ENCODE data around the gene MED4. TPM values are rescaled to one million over a fixed set of nuclear protein-coding genes. Genes with fewer than 3 reads are reported as not detected.

Gene MED4
- total RNA-seq, 1 experiment from 2014 or later, result 46.9 TPM

DNA sequence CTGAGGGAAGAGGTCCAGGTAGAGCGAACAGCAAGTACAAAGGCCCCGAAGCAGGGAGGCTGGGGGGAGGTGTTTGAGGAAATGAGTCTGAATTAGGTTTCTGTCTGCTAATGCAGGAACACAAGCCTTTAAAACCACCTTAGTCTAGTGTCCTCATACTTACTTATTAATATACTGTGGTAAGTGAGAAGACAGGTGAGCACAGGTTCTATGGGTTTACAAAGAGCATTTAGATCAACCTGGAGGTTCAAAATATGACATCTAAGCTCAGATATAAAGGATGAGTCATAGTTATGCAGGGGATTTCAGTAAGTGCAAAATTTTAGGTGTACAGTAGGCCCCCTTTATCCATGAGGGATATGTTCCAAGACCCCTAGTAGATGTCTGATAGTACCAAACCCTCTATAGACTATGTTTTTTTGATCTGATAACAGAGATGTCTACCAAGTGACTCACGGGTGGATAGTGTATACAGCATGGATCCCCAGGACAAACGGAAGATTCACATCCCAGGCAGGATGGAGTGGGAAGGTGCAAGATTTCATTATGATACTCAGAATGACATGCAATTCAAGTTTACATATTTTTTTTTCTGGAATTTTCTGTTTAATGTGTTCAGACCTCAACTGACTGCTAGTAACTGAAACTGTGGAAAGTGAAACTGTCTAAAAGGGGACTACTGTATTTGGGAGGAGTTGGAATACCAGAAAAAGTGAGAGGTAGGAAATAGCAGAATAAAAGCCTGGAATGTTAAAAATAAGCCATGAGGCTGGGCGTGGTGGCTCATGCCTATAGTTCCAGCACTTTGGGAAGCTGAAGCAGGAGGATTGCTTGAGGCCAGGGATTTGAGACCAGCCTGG lies 18.2 kb upstream of the MED4 start:
- Histone ChIP-seq H3K9me3 (ENCODE audit: control insufficient read depth in 1 of 2, insufficient read depth in 1 of 2, low read depth in 1 of 2, low read length in 2 of 2) (no peaks in the 10 kb centered on the region), H3K4me1 (ENCODE audit: control insufficient read depth in 1 of 2, insufficient read depth in 2 of 2, low read length in 2 of 2) (no peaks in the 10 kb centered on the region), H3K79me2 (ENCODE audit: insufficient read depth, low read length) (no peaks in the 10 kb centered on the region), H3K9me2 (ENCODE audit: insufficient read depth) (no peaks in the 10 kb centered on the region), H2AFZ (ENCODE audit: low read depth, low read length, poor library complexity, severe bottlenecking) (no peak overlapping the region), H3K27me3 (ENCODE audit: insufficient read depth, low read length) (no peaks in the 10 kb centered on the region), H3K27ac (ENCODE audit: low read depth, low read length) (no peak overlapping the region), H3K9ac (ENCODE audit: low read length) (no peak overlapping the region), H3K4me3 (replicated peaks in 1 of 2; ENCODE audit: low read depth in 1 of 2, low read length in 2 of 2) (no peak overlapping the region), H3K36me3 (ENCODE audit: control insufficient read depth in 1 of 2, insufficient read depth in 2 of 2, low read length in 2 of 2) (no peaks in the 10 kb centered on the region), H4K20me1 (ENCODE audit: insufficient read depth) (no peaks in the 10 kb centered on the region), H3K4me2 (ENCODE audit: low read length) (no peak overlapping the region)
- ChIA-PET CTCF (no interaction called here), POLR2A (no interaction called here), RAD21 (ENCODE audit: low non-redundant PET in 1 of 2, low total read pairs in 2 of 2, uncharacterized antibody in 2 of 2, unreplicated experiment in 2 of 2) (no interaction called here)
- ATAC-seq, result no peak
- BruUV-seq (replicated peaks), result no TSS peak
- TF ChIP-seq ELF1 (IDR thresholded peaks at IDR 0.05; ENCODE audit: borderline replicate concordance, low read depth) (no peak), POLR2AphosphoS5 (IDR thresholded peaks at IDR 0.05; ENCODE audit: low read depth, low read length) (no peak), EZH2phosphoT487 (IDR thresholded peaks at IDR 0.05; ENCODE audit: borderline replicate concordance) (no peak), CBX3 (IDR thresholded peaks at IDR 0.05; ENCODE audit: low read depth) (no peak), JUND (IDR thresholded peaks at IDR 0.05) (no peak)
- TF ChIP-seq, protein P1, sequence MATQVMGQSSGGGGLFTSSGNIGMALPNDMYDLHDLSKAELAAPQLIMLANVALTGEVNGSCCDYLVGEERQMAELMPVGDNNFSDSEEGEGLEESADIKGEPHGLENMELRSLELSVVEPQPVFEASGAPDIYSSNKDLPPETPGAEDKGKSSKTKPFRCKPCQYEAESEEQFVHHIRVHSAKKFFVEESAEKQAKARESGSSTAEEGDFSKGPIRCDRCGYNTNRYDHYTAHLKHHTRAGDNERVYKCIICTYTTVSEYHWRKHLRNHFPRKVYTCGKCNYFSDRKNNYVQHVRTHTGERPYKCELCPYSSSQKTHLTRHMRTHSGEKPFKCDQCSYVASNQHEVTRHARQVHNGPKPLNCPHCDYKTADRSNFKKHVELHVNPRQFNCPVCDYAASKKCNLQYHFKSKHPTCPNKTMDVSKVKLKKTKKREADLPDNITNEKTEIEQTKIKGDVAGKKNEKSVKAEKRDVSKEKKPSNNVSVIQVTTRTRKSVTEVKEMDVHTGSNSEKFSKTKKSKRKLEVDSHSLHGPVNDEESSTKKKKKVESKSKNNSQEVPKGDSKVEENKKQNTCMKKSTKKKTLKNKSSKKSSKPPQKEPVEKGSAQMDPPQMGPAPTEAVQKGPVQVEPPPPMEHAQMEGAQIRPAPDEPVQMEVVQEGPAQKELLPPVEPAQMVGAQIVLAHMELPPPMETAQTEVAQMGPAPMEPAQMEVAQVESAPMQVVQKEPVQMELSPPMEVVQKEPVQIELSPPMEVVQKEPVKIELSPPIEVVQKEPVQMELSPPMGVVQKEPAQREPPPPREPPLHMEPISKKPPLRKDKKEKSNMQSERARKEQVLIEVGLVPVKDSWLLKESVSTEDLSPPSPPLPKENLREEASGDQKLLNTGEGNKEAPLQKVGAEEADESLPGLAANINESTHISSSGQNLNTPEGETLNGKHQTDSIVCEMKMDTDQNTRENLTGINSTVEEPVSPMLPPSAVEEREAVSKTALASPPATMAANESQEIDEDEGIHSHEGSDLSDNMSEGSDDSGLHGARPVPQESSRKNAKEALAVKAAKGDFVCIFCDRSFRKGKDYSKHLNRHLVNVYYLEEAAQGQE (IDR thresholded peaks at IDR 0.05; ENCODE audit: low read depth), result no peak
- intact Hi-C loops (cut with micrococcal nuclease), result no loop called here
- DNase-seq (ENCODE audit: low read depth, low spot score), result no peak

All from HCT116 (cell line).